ENCODE measurements around the gene SMAD3.
A peak's percentile ranks its signal among the peaks of the same experiment; 100 is the strongest.

The SMAD3 gene

DNA sequence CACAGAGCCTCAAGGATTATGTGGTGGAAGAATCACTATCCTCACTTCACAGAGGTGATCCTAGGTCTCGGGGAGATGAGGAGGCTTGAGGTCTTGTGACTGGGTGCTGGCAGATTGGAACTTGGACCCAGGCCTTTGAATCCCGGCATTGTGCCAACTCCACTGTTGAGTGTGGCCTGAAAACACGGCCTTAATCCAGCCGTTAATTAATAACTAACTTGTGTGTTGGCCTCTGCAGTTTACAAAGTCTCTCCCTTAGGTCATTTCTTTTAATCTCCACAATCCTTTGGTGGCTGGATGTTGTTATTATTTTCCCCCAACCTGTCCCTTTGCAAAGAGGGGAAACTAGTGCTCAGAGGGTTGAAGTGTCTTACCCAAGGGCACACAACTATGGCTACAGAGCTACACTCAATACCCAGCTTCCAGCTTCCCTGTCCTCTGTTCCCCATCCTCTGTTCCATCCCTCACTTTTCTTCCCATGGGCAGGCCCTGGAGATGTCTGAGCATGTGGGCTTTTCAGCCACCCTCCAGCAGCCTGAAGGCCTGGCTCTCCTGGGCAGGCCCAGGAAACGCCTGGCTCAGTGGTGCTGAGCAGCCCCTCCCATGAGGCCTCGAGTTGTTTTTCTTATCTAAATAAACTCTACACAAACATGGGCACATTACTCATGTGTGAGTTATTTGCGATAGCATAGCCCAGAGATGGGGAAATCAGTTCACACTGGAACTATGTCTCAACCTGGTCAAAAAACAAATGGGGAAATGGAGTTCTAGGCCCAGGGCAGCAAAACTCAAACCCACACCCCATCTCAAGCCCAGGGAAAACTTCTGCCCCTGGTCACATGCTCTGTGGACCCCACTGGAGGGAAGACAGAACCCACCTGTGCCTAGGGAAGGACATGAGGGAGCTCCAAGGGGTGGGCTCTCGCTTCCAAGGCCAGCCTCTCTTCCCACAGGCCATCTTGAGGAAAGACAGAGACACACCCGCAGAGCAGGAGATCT, 16.8 kb upstream of the SMAD3 start:
- Histone ChIP-seq H3K9me3 (ENCODE audit: control insufficient read depth, insufficient read depth, low read depth, low read length) (no peaks in the 10 kb centered on the region), H3K4me1 (ENCODE audit: control insufficient read depth, insufficient read depth, low read length) (peaks cover 23% of the 10 kb centered on the region), H3K27ac (ENCODE audit: extremely low read depth, low read depth, low read length) (peak overlapping the region; percentile 77), H3K4me3 (ENCODE audit: low read depth, low read length) (no peak overlapping the region), H3K36me3 (ENCODE audit: control insufficient read depth in 2 of 2, insufficient read depth in 1 of 2, low read length in 2 of 2) (no peaks in the 10 kb centered on the region)
- POLR2A ChIA-PET, result interaction anchor here (0.7 to 2.1 kb wide), 9 partner anchors 14 to 206 kb away, joined by 3 to 18 read pairs (median 4); partner anchors contain the start of genes AAGAB, IQCH and SMAD3
- CTCF ChIA-PET, result interaction anchor here (0.5 to 2.1 kb wide), 9 partner anchors 12 to 446 kb away, joined by 3 to 10 read pairs (median 4); no protein-coding TSS in a partner anchor
- TF ChIP-seq ZNF140 (tag by site-specific recombination; IDR thresholded peaks at IDR 0.05) (no peak), ZNF202 (tag by site-specific recombination; IDR thresholded peaks at IDR 0.05; ENCODE audit: borderline replicate concordance) (no peak), ZNF366 (tag by site-specific recombination; conservative IDR thresholded peaks at IDR 0.05) (peak; percentile 10; the same call in 1 of the 2 replicates), YY2 (tag by site-specific recombination; IDR thresholded peaks at IDR 0.05) (no peak), GLIS2 (tag by site-specific recombination; IDR thresholded peaks at IDR 0.05) (peak; percentile 35; the same call in 1 of the 2 replicates), ZNF184 (tag by site-specific recombination; IDR thresholded peaks at IDR 0.05) (peak; percentile 41; the same call in 1 of the 2 replicates), GLIS1 (tag by site-specific recombination; IDR thresholded peaks at IDR 0.05) (peak; percentile 51), KLF9 (tag by site-specific recombination; IDR thresholded peaks at IDR 0.05; ENCODE audit: low read depth) (no peak), ZNF2 (tag by site-specific recombination; IDR thresholded peaks at IDR 0.05) (no peak; the same call in 1 of the 2 replicates), ZXDB (tag by site-specific recombination; IDR thresholded peaks at IDR 0.05) (peak; percentile 61), ZNF221 (tag by site-specific recombination; IDR thresholded peaks at IDR 0.05; ENCODE audit: borderline replicate concordance) (no peak), ZNF335 (tag by site-specific recombination; conservative IDR thresholded peaks at IDR 0.05) (peak; percentile 63), ZNF530 (tag by site-specific recombination; IDR thresholded peaks at IDR 0.05; ENCODE audit: low read depth) (no peak), ZBTB48 (tag by site-specific recombination; IDR thresholded peaks at IDR 0.05) (no peak)
- TF ChIP-seq, protein P1, sequence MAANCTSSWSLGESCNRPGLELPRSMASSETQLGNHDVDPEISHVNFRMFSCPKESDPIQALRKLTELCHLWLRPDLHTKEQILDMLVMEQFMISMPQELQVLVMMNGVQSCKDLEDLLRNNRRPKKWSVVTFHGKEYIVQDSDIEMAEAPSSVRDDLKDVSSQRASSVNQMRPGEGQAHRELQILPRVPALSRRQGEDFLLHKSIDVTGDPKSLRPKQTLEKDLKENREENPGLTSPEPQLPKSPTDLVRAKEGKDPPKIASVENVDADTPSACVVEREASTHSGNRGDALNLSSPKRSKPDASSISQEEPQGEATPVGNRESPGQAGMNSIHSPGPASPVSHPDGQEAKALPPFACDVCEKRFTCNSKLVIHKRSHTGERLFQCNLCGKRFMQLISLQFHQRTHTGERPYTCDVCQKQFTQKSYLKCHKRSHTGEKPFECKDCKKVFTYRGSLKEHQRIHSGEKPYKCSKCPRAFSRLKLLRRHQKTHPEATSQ (tag by site-specific recombination; IDR thresholded peaks at IDR 0.05), result no peak
- TF ChIP-seq, protein P2, sequence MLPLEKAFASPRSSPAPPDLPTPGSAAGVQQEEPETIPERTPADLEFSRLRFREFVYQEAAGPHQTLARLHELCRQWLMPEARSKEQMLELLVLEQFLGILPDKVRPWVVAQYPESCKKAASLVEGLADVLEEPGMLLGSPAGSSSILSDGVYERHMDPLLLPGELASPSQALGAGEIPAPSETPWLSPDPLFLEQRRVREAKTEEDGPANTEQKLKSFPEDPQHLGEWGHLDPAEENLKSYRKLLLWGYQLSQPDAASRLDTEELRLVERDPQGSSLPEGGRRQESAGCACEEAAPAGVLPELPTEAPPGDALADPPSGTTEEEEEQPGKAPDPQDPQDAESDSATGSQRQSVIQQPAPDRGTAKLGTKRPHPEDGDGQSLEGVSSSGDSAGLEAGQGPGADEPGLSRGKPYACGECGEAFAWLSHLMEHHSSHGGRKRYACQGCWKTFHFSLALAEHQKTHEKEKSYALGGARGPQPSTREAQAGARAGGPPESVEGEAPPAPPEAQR (tag by site-specific recombination; IDR thresholded peaks at IDR 0.05), result no peak
- TF ChIP-seq, protein P3, sequence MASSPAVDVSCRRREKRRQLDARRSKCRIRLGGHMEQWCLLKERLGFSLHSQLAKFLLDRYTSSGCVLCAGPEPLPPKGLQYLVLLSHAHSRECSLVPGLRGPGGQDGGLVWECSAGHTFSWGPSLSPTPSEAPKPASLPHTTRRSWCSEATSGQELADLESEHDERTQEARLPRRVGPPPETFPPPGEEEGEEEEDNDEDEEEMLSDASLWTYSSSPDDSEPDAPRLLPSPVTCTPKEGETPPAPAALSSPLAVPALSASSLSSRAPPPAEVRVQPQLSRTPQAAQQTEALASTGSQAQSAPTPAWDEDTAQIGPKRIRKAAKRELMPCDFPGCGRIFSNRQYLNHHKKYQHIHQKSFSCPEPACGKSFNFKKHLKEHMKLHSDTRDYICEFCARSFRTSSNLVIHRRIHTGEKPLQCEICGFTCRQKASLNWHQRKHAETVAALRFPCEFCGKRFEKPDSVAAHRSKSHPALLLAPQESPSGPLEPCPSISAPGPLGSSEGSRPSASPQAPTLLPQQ (tag by site-specific recombination; IDR thresholded peaks at IDR 0.05), result peak; percentile 84
- TF ChIP-seq, protein P4, sequence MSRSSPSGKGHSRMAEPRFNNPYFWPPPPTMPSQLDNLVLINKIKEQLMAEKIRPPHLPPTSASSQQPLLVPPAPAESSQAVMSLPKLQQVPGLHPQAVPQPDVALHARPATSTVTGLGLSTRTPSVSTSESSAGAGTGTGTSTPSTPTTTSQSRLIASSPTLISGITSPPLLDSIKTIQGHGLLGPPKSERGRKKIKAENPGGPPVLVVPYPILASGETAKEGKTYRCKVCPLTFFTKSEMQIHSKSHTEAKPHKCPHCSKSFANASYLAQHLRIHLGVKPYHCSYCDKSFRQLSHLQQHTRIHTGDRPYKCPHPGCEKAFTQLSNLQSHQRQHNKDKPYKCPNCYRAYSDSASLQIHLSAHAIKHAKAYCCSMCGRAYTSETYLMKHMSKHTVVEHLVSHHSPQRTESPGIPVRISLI (tag by site-specific recombination; IDR thresholded peaks at IDR 0.05), result peak; percentile 38; the same call in 1 of the 2 replicates
- TF ChIP-seq, protein P5, sequence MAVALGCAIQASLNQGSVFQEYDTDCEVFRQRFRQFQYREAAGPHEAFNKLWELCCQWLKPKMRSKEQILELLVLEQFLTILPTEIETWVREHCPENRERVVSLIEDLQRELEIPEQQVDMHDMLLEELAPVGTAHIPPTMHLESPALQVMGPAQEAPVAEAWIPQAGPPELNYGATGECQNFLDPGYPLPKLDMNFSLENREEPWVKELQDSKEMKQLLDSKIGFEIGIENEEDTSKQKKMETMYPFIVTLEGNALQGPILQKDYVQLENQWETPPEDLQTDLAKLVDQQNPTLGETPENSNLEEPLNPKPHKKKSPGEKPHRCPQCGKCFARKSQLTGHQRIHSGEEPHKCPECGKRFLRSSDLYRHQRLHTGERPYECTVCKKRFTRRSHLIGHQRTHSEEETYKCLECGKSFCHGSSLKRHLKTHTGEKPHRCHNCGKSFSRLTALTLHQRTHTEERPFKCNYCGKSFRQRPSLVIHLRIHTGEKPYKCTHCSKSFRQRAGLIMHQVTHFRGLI (tag by site-specific recombination; IDR thresholded peaks at IDR 0.05), result 0 out of 2 replicates have a peak, but pooled peaks have one; percentile 24
- TF ChIP-seq, protein P6, sequence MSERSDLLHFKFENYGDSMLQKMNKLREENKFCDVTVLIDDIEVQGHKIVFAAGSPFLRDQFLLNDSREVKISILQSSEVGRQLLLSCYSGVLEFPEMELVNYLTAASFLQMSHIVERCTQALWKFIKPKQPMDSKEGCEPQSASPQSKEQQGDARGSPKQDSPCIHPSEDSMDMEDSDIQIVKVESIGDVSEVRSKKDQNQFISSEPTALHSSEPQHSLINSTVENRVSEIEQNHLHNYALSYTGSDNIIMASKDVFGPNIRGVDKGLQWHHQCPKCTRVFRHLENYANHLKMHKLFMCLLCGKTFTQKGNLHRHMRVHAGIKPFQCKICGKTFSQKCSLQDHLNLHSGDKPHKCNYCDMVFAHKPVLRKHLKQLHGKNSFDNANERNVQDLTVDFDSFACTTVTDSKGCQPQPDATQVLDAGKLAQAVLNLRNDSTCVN (tag by site-specific recombination; optimal IDR thresholded peaks at IDR 0.05), result no peak
- TF ChIP-seq, protein P7, sequence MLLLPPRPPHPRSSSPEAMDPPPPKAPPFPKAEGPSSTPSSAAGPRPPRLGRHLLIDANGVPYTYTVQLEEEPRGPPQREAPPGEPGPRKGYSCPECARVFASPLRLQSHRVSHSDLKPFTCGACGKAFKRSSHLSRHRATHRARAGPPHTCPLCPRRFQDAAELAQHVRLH (tag by site-specific recombination; IDR thresholded peaks at IDR 0.05), result no peak
